CD14-positive monocyte (primary cell): ENCODE data around the gene LILRB4. TPM values are rescaled to one million over a fixed set of nuclear protein-coding genes. Genes with fewer than 3 reads are reported as not detected.

ENCODE experiments used
- DNase-seq, 3 donors: peaks; one replicate each; pipeline ENCODE4 v3.0.0-alpha.2; 2011 to 2022
- H2AFZ ChIP-seq: 2 replicates; pipeline ENCODE4 v1.6.0; 2012; ENCODE audit warnings: mild to moderate bottlenecking, low read depth, low read length, inconsistent platforms; ENCODE audit not compliant: insufficient read depth, poor library complexity, severe bottlenecking
- H3K27ac ChIP-seq, 2 donors: 1 replicate in 1 of 2; 2 replicates in 1 of 2; pipeline ENCODE4 v1.5.1; 2012 to 2013; ENCODE audit warnings: low read length in 2 of 2, control low read depth in 1 of 2, inconsistent platforms in 1 of 2, low read depth in 1 of 2, mild to moderate bottlenecking in 1 of 2
- H3K27me3 ChIP-seq, 2 donors: one replicate each; pipeline versions ENCODE4 v1.6.0 to v1.6.1; 2011 to 2013; ENCODE audit warnings: low read length in 2 of 2; ENCODE audit not compliant: control insufficient read depth in 2 of 2, insufficient read depth in 2 of 2
- H3K36me3 ChIP-seq, 2 donors: replicated peaks in 1 of 2; 1 replicate in 1 of 2; 2 replicates in 1 of 2; pipeline versions ENCODE4 v1.5.1 to v1.6.1; 2012 to 2013; ENCODE audit warnings: low read length in 2 of 2, control low read depth in 1 of 2, inconsistent platforms in 1 of 2, mild to moderate bottlenecking in 1 of 2; ENCODE audit not compliant: insufficient read depth in 2 of 2, control insufficient read depth in 1 of 2
- H3K4me1 ChIP-seq, 2 donors: 1 replicate in 1 of 2; 2 replicates in 1 of 2; pipeline versions ENCODE4 v1.5.1 to v1.6.1; 2012 to 2013; ENCODE audit warnings: low read length in 2 of 2, control low read depth in 1 of 2, inconsistent platforms in 1 of 2, mild to moderate bottlenecking in 1 of 2, moderate library complexity in 1 of 2; ENCODE audit not compliant: insufficient read depth in 2 of 2, control insufficient read depth in 1 of 2
- H3K4me2 ChIP-seq: replicated peaks from 2 replicates; pipeline ENCODE3; 2012; ENCODE audit warnings: low read length, moderate library complexity, mild to moderate bottlenecking; ENCODE audit not compliant: poor library complexity, severe bottlenecking; ENCODE audit errors: extremely low read depth
- H3K4me3 ChIP-seq, 3 experiments: fragments of 200-600 bp in 1 of 3; sonication (generic) in 1 of 3; replicated peaks in 1 of 3; 1 replicate in 2 of 3; 2 replicates in 1 of 3; pipeline ENCODE4 v1.5.1; 2011 to 2013; ENCODE audit warnings: low read length in 3 of 3, mild to moderate bottlenecking in 3 of 3, control low read depth in 2 of 3, low read depth in 2 of 3, inconsistent platforms in 1 of 3, moderate library complexity in 1 of 3
- H3K79me2 ChIP-seq: 2 replicates; pipeline ENCODE4 v1.6.0; 2012; ENCODE audit warnings: mild to moderate bottlenecking, control low read depth, inconsistent platforms, low read length, moderate library complexity; ENCODE audit not compliant: insufficient read depth
- H3K9ac ChIP-seq: 2 replicates; pipeline ENCODE4 v1.6.0; 2017; ENCODE audit warnings: low read length, mild to moderate bottlenecking; ENCODE audit not compliant: insufficient read depth, poor library complexity, severe bottlenecking
- H3K9me3 ChIP-seq, 2 donors: replicated peaks in 1 of 2; 1 replicate in 1 of 2; 2 replicates in 1 of 2; pipeline versions ENCODE4 v1.5.1 to v1.6.1; 2012 to 2013; ENCODE audit warnings: low read length in 2 of 2, control low read depth in 1 of 2; ENCODE audit not compliant: control insufficient read depth in 1 of 2, insufficient read depth in 1 of 2
- H4K20me1 ChIP-seq: 2 replicates; pipeline ENCODE4 v1.6.0; 2012; ENCODE audit warnings: mild to moderate bottlenecking, low read length, control low read depth, moderate library complexity; ENCODE audit not compliant: insufficient read depth
- H3K27ac Mint-ChIP-seq, 7 donors: one replicate each; pipeline ENCODE4 v1.8.0; 2020; ENCODE audit warnings: mild to moderate bottlenecking in 7 of 7, mixed read lengths in 7 of 7, moderate library complexity in 6 of 7, inconsistent platforms in 2 of 7
- H3K27me3 Mint-ChIP-seq, 3 donors: one replicate each; pipeline ENCODE4 v1.8.0; 2021 to 2022; ENCODE audit warnings: low read depth in 3 of 3, mild to moderate bottlenecking in 3 of 3, mixed read lengths in 3 of 3, moderate library complexity in 3 of 3, inconsistent platforms in 1 of 3
- H3K36me3 Mint-ChIP-seq, 2 donors: one replicate each; pipeline ENCODE4 v1.8.0; 2020; ENCODE audit warnings: mixed read lengths in 2 of 2, inconsistent platforms in 1 of 2, mild to moderate bottlenecking in 1 of 2
- H3K4me1 Mint-ChIP-seq: one replicate; pipeline ENCODE4 v1.8.0; 2020; ENCODE audit warnings: mild to moderate bottlenecking, mixed read lengths
- H3K4me3 Mint-ChIP-seq, 2 donors: one replicate each; pipeline ENCODE4 v1.8.0; 2020; ENCODE audit warnings: mild to moderate bottlenecking in 2 of 2, mixed read lengths in 2 of 2, moderate library complexity in 1 of 2
- H3K9me3 Mint-ChIP-seq, 7 donors: one replicate each; pipeline ENCODE4 v1.8.0; 2020 to 2022; ENCODE audit warnings: mixed read lengths in 7 of 7, mild to moderate bottlenecking in 6 of 7, moderate library complexity in 6 of 7, inconsistent platforms in 2 of 7
- CTCF ChIP-seq: fragments of 200-600 bp; IDR thresholded peaks from one replicate; pipeline ENCODE4 v1.8.0; 2022; ENCODE audit warnings: antibody characterized with exemption, mild to moderate bottlenecking
- WGBS: methylation state at CpG from one replicate; pipeline ENCODE4 v1.1.5; 2013; ENCODE audit warnings: missing lambda C conversion rate; ENCODE audit not compliant: insufficient coverage; 5-methylcytosine and 5-hydroxymethylcytosine counted together
- intact Hi-C, 2 donors: fragments of 100-400 bp; cut with micrococcal nuclease; formaldehyde crosslinking; loops; one replicate each; pipeline versions ENCODE4 v1.15.0 to v1.15.1; 2023
- polyA plus RNA-seq, 3 donors: library from polyadenylated mRNA; depleted of rRNA in 1 of 3; unstranded in 2 of 3; stranded (reverse) in 1 of 3; fragments of 300-500 nt in 2 of 3; fragments of >200 nt in 1 of 3; fragmentation: Illumina TruSeq in 2 of 3; gene quantifications; 1 replicate in 2 of 3; 2 replicates in 1 of 3; pipeline ENCODE4 v1.2.3, GENCODE V29; 2012 to 2021

The LILRB4 gene
- polyA plus RNA-seq, 3 donors, result 35.8 to 102 (median 58.0) TPM

- WGBS, result 60% methylated on average over 1 of the region's 1 CpG
- Histone ChIP-seq H3K79me2 (no peaks in the 10 kb centered on the region), H3K4me3 (no peak overlapping the region), H2AFZ (no peak overlapping the region), H4K20me1 (no peaks in the 10 kb centered on the region), H3K27ac (no peak overlapping the region), H3K4me2 (no peak overlapping the region), H3K9me3 (no peaks in the 10 kb centered on the region), H3K4me1 (peaks cover 24 to 54% of the 10 kb centered on the region in 2 donors), H3K27me3 (peaks cover 8 to 15% of the 10 kb centered on the region in 2 donors), H3K9ac (no peak overlapping the region), H3K36me3 (peaks cover 0 to 2% of the 10 kb centered on the region in 2 donors)
- H3K4me3 Mint-ChIP-seq, result no peak overlapping the region
- H3K27me3 Mint-ChIP-seq, result peaks cover 13 to 15% (median 15%) of the 10 kb centered on the region in 3 donors
- DNase-seq, result peak in 2 of 3 donors; percentile 47 to 48
- no peaks in the 10 kb centered on the region for H3K9me3 Mint-ChIP-seq
- peaks cover 52% of the 10 kb centered on the region for H3K4me1 Mint-ChIP-seq
- intact Hi-C loops, result loop anchor here (10.0 kb wide), 3 partner anchors 188 to 242 kb away; partner anchors contain the start of gene CDC42EP5 (in 1 of the 2)
- no peak for TF ChIP-seq CTCF
- H3K27ac Mint-ChIP-seq, result no peak overlapping the region
- peaks cover 2% of the 10 kb centered on the region in 2 donors for H3K36me3 Mint-ChIP-seq
These were observed 10.4 kb downstream of the LILRB4 start for GRCh38 chr19:54673222-54673621.

DNA sequence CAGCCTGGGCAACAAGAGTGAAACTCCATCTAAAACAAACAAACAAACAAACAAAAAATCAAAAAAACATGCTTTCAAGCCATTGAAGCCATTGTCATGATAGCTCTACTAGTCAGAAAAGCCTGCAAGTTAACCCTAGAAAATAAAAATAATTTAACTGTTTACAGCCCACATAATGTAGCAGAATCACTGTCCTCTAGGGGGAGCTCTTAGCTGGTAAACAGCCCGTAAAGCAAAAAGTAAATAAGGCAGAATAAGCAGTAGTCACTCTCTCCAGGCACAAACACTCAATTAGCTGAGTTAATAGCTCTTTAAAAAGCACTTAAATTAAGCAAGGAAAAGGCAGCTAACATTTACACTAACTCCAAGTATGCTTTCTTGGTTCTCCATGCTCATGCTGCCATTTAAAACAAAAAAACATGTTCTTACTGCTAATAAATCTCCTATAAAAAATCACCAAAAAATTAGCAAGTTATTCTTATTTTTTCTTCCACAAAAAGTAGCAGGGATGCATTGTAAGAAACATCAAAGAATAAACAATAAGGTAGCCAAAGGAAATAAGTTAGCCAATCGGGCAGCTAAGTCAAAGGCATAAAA lies 11.3 kb downstream of the LILRB4 start:
- peaks cover 47% of the 10 kb centered on the region for H3K4me1 Mint-ChIP-seq
- Histone ChIP-seq H3K9ac (no peak overlapping the region), H4K20me1 (no peaks in the 10 kb centered on the region), H2AFZ (no peak overlapping the region), H3K4me1 (peaks cover 26 to 51% of the 10 kb centered on the region in 2 donors), H3K27ac (no peak overlapping the region), H3K9me3 (no peaks in the 10 kb centered on the region), H3K4me2 (no peak overlapping the region), H3K4me3 (no peak overlapping the region), H3K27me3 (peaks cover 12 to 22% of the 10 kb centered on the region in 2 donors), H3K79me2 (no peaks in the 10 kb centered on the region), H3K36me3 (no peaks in the 10 kb centered on the region)
- intact Hi-C loops, result loop anchor here (10.0 kb wide), 3 partner anchors 189 to 241 kb away; partner anchors contain the start of gene CDC42EP5 (in 1 of the 2)
- H3K27me3 Mint-ChIP-seq, result peaks cover 19 to 22% (median 19%) of the 10 kb centered on the region in 3 donors
- DNase-seq, result peak; percentile 49 to 61 (median 61)
- no peaks in the 10 kb centered on the region for H3K36me3 Mint-ChIP-seq
- peak; percentile 94 for TF ChIP-seq CTCF
- H3K4me3 Mint-ChIP-seq, result no peak overlapping the region
- H3K27ac Mint-ChIP-seq, result no peak overlapping the region
- no peaks in the 10 kb centered on the region for H3K9me3 Mint-ChIP-seq
- 60% methylated on average over 2 of the region's 2 CpGs for WGBS
